Measurements from ENCODE around the gene FERMT1.

- TF ChIP-seq CTCF (conservative IDR thresholded peaks at IDR 0.05; ENCODE audit: low read depth, low read length) (no peak), EZH2 (IDR thresholded peaks at IDR 0.05; ENCODE audit: borderline replicate concordance, low read depth, low read length, poor library complexity, severe bottlenecking) (no peak)
Observed at GRCh38 chr20:6061544-6061943, 61.3 kb downstream of the FERMT1 start.

Measured in A673 (cell line).